ENCODE results near the gene AGAP2. TPM values are rescaled to one million over a fixed set of nuclear protein-coding genes. Genes with fewer than 3 reads are reported as not detected.
A peak's percentile ranks its signal among the peaks of the same experiment; 100 is the strongest.

AGAP2 gene
- total RNA-seq, 4 donors from 2014 or later: 0.55 to 1.6 (median 1.3) TPM

- intact Hi-C loops (cut with DNase I; ENCODE audit: low total_unique reads): no loop called here
- TF ChIP-seq POLR2A (IDR thresholded peaks at IDR 0.05): no peak
- no peak for TF ChIP-seq CTCF (IDR thresholded peaks at IDR 0.05)
- DNase-seq (ENCODE audit: low spot score in 2 of 2): no peak
- no peak overlapping the region for H3K4me3 ChIP-seq (ENCODE audit: low read depth, poor library complexity, severe bottlenecking)
- 90 to 94% methylated on average over 4 of the region's 4 CpGs for WGBS, 2 donors
Observed at GRCh38 chr12:57757771-57758170, 19.2 kb upstream of the AGAP2 start.

GRCh38 chr12:57756406-57757341, 18.1 kb upstream of the AGAP2 start:
- TF ChIP-seq POLR2A (IDR thresholded peaks at IDR 0.05): no peak
- no peak for TF ChIP-seq CTCF (IDR thresholded peaks at IDR 0.05)
- WGBS, 2 donors: 51 to 58% methylated on average over 22 of the region's 22 CpGs
- no peak overlapping the region for H3K4me3 ChIP-seq (ENCODE audit: low read depth, poor library complexity, severe bottlenecking)
- intact Hi-C loops (cut with DNase I; ENCODE audit: low total_unique reads): no loop called here
- DNase-seq (ENCODE audit: low spot score in 2 of 2): no peak

- DNase-seq (ENCODE audit: low spot score in 2 of 2): no peak
- TF ChIP-seq POLR2A (IDR thresholded peaks at IDR 0.05) (no peak), CTCF (IDR thresholded peaks at IDR 0.05) (no peak)
- intact Hi-C loops (cut with DNase I; ENCODE audit: low total_unique reads): no loop called here
- 2 to 15% methylated on average over 8 to 38 of the region's 76 CpGs for WGBS, 2 donors
- peak overlapping the region; percentile 45 for H3K4me3 ChIP-seq (ENCODE audit: low read depth, poor library complexity, severe bottlenecking)
Observed at GRCh38 chr12:57755454-57756372, 17.2 kb upstream of the AGAP2 start.

- WGBS, 2 donors: no CpG with 5 or more reads among the region's 34 CpGs
- no peak for DNase-seq (ENCODE audit: low spot score in 2 of 2)
- no peak for TF ChIP-seq CTCF (IDR thresholded peaks at IDR 0.05)
- TF ChIP-seq POLR2A (IDR thresholded peaks at IDR 0.05): no peak
- peak overlapping the region; percentile 45 for H3K4me3 ChIP-seq (ENCODE audit: low read depth, poor library complexity, severe bottlenecking)
- intact Hi-C loops (cut with DNase I; ENCODE audit: low total_unique reads): no loop called here
Observed at GRCh38 chr12:57755194-57755453, 16.6 kb upstream of the AGAP2 start.

GRCh38 chr12:57754411-57755193, 16.1 kb upstream of the AGAP2 start, which contains the start of gene MARCHF9:
Gene MARCHF9, plus strand, starts transcription at chr12:57755103. Its CDS starts 426 bp downstream, at chr12:57755529.
- peak within 1 kb of the TSS; percentile 45 for H3K4me3 ChIP-seq (ENCODE audit: low read depth, poor library complexity, severe bottlenecking)
- 1 to 2% methylated on average over 17 of the region's 41 CpGs for WGBS, 2 donors
- intact Hi-C loops (cut with DNase I; ENCODE audit: low total_unique reads): no loop called here
- TF ChIP-seq CTCF (IDR thresholded peaks at IDR 0.05): no peak
- no peak for TF ChIP-seq POLR2A (IDR thresholded peaks at IDR 0.05)
- DNase-seq (ENCODE audit: low spot score in 2 of 2): peak; percentile 65 to 94
